HepG2 (cell line): ENCODE data around the gene SMDT1. TPM values are rescaled to one million over a fixed set of nuclear protein-coding genes. Genes with fewer than 3 reads are reported as not detected.

ENCODE experiments used
- AGO1 ChIP-seq: fragments of 200-400 bp; formaldehyde crosslinking; IDR thresholded peaks from 2 replicates; pipeline ENCODE4 v1.6.1; 2017; ENCODE audit warnings: mild to moderate bottlenecking, low read depth, low read length, moderate library complexity; ENCODE audit not compliant: poor library complexity, severe bottlenecking
- BCL3 ChIP-seq: sonication (generic); formaldehyde crosslinking; IDR thresholded peaks from 2 replicates; pipeline ENCODE4 v1.5.1; 2020; ENCODE audit warnings: mild to moderate bottlenecking, missing genetic modification reagents, moderate library complexity
- BORCS8-MEF2B ChIP-seq: sonication (generic); formaldehyde crosslinking; IDR thresholded peaks from 2 replicates; pipeline ENCODE4 v1.8.0; 2022; ENCODE audit warnings: mild to moderate bottlenecking, missing genetic modification reagents
- BRCA1 ChIP-seq: sonication (generic); formaldehyde crosslinking; IDR thresholded peaks from 2 replicates; pipeline ENCODE4 v1.4.0; 2020; ENCODE audit warnings: missing genetic modification reagents
- FOXJ3 ChIP-seq: sonication (generic); formaldehyde crosslinking; IDR thresholded peaks from 2 replicates; pipeline ENCODE4 v1.4.0; 2020; ENCODE audit warnings: missing genetic modification reagents, mild to moderate bottlenecking, borderline replicate concordance
- ISL2 ChIP-seq: sonication (generic); formaldehyde crosslinking; IDR thresholded peaks from 2 replicates; pipeline ENCODE4 v1.5.0; 2020; ENCODE audit warnings: missing genetic modification reagents
- ISX ChIP-seq: sonication (generic); formaldehyde crosslinking; conservative IDR thresholded peaks from 2 replicates; pipeline ENCODE4 v1.5.0; 2020; ENCODE audit warnings: missing genetic modification reagents
- MLLT10 ChIP-seq: sonication (generic); formaldehyde crosslinking; IDR thresholded peaks from 2 replicates; pipeline ENCODE4 v1.4.0; 2020; ENCODE audit warnings: missing genetic modification reagents
- MTF2 ChIP-seq: sonication (generic); formaldehyde crosslinking; IDR thresholded peaks from 2 replicates; pipeline ENCODE4 v1.5.0; 2020; ENCODE audit warnings: missing genetic modification reagents, borderline replicate concordance
- NRL ChIP-seq: sonication (generic); formaldehyde crosslinking; IDR thresholded peaks from 2 replicates; pipeline ENCODE4 v1.5.0; 2020; ENCODE audit warnings: missing genetic modification reagents, mild to moderate bottlenecking, moderate library complexity, borderline replicate concordance
- POLR2G ChIP-seq: fragments of 200-400 bp; formaldehyde crosslinking; IDR thresholded peaks from 2 replicates; pipeline ENCODE4 v1.6.1; 2018; ENCODE audit warnings: mild to moderate bottlenecking, low read depth, low read length, moderate library complexity
- RBAK ChIP-seq: sonication (generic); formaldehyde crosslinking; IDR thresholded peaks from 2 replicates; pipeline ENCODE4 v1.5.1; 2020; ENCODE audit warnings: mild to moderate bottlenecking, missing genetic modification reagents
- SP140L ChIP-seq: sonication (generic); formaldehyde crosslinking; IDR thresholded peaks from 2 replicates; pipeline ENCODE4 v1.4.0; 2020; ENCODE audit warnings: missing genetic modification reagents, borderline replicate concordance
- TCF7 ChIP-seq: sonication (generic); IDR thresholded peaks from 2 replicates; pipeline ENCODE4 v1.6.1; 2016; ENCODE audit warnings: antibody characterized with exemption, low read depth
- U2AF2 ChIP-seq: fragments of 200-400 bp; formaldehyde crosslinking; IDR thresholded peaks from 2 replicates; pipeline ENCODE4 v1.6.1; 2017; ENCODE audit warnings: low read depth, mild to moderate bottlenecking, low read length
- ZGPAT ChIP-seq: IDR thresholded peaks from 2 replicates; pipeline ENCODE4 v1.6.1; 2016; ENCODE audit warnings: mild to moderate bottlenecking
- ZNF256 ChIP-seq: sonication (generic); formaldehyde crosslinking; conservative IDR thresholded peaks from 2 replicates; pipeline ENCODE4 v1.4.0; 2020; ENCODE audit warnings: missing genetic modification reagents
- ZNF460 ChIP-seq: sonication (generic); formaldehyde crosslinking; IDR thresholded peaks from 2 replicates; pipeline ENCODE4 v1.5.1; 2020; ENCODE audit warnings: missing genetic modification reagents, mild to moderate bottlenecking, borderline replicate concordance
- ZNF496 ChIP-seq: sonication (generic); formaldehyde crosslinking; IDR thresholded peaks from 2 replicates; pipeline ENCODE4 v1.8.1; 2023; ENCODE audit warnings: mild to moderate bottlenecking, moderate library complexity, missing genetic modification reagents; ENCODE audit not compliant: insufficient replicate concordance
- ZNF564 ChIP-seq: sonication (generic); formaldehyde crosslinking; IDR thresholded peaks from 2 replicates; pipeline ENCODE4 v1.8.1; 2023; ENCODE audit warnings: mild to moderate bottlenecking, missing genetic modification reagents
- ZNF572 ChIP-seq: sonication (generic); formaldehyde crosslinking; IDR thresholded peaks from 2 replicates; pipeline ENCODE4 v1.5.1; 2020; ENCODE audit warnings: mild to moderate bottlenecking, missing genetic modification reagents
- ZSCAN21 ChIP-seq: sonication (generic); formaldehyde crosslinking; IDR thresholded peaks from 2 replicates; pipeline ENCODE4 v1.8.0; 2022; ENCODE audit warnings: mild to moderate bottlenecking, missing genetic modification reagents, moderate library complexity, borderline replicate concordance
- polyA plus RNA-seq, 8 experiments: library from polyadenylated mRNA; depleted of rRNA in 3 of 8; stranded (reverse) in 7 of 8; unstranded in 1 of 8; fragments of >200 nt; fragmentation: Illumina TruSeq in 4 of 8; extraction: Trizol in 4 of 8; gene quantifications; 2 replicates each; pipeline versions ENCODE4 v1.2.1 to v1.2.3, GENCODE V29; 2011 to 2016; ENCODE audit warnings: low read depth in 4 of 8, missing spikeins in 1 of 8, mixed read lengths in 1 of 8; ENCODE audit not compliant: insufficient read depth in 1 of 8
- total RNA-seq, 5 experiments: library from RNA; depleted of rRNA; stranded (reverse); fragments of >200 nt; fragmentation: Illumina TruSeq; extraction: Trizol; gene quantifications; 2 replicates each; pipeline ENCODE4 v1.2.3, GENCODE V29; 2016; ENCODE audit warnings: low read depth in 1 of 5
- TF ChIP-seq, protein P1 (sequence below): sonication (generic); formaldehyde crosslinking; IDR thresholded peaks from 2 replicates; pipeline ENCODE4 v1.4.0; 2020; ENCODE audit warnings: missing genetic modification reagents, borderline replicate concordance
- TF ChIP-seq, protein P2 (sequence below): sonication (generic); formaldehyde crosslinking; IDR thresholded peaks from 2 replicates; pipeline ENCODE4 v1.4.0; 2020; ENCODE audit warnings: mild to moderate bottlenecking, missing genetic modification reagents, borderline replicate concordance

The SMDT1 gene
- total and polyA plus RNA-seq, 2 of the 13 experiments (the other 11 are each of a cell fraction or from before 2014, with no cell fraction given) = 8.3 to 26.6 TPM

DNA sequence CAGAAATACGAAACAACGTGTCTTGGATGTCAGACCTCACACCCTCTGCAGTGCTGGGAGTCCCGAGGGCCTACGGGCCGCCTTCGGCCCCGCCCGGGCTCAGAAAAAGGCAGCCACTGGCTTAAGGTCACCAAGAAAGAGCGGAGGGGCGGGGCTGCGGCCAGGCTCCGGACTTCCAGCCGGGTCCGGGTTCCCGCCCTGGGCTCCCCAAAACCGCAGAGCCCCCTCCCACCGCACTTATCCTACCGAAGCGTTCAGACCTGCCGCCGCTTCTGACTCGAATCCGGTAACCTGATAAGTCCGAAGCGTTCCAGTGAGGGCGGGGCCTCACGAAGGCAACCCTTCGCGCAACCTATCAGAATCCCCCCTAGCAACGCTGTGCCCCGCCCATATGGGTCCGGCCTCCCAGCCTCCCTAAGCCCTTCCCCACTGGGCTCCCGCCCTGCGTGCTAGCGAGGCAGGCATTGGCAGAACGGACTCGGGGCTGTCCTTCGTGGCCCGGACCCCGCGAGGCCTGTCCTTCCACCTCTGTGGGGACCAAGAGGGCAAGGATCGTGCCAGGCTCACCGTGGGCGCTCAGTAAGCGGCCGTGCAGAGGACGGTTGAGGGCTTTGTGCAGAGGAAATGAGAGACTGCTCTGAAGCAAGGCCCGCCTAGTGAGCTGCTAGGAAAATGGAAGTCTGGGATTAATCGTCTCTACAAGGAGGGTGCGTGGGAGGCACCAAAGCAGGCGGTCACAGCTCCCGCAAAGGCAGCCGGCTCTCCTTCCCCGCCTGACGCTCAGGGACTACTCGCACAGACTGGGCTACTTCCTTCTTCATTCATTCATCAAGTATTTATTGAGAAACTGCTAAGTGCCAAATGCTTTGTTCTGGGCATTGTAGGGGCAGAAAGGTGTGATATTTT, 8.7 kb upstream of the SMDT1 start, which contains the start of gene NAGA (continued):
- TF ChIP-seq NRL (CRISPR knock-in tag) = no peak; the same call in 1 of the 2 replicates
- no peak for TF ChIP-seq U2AF2
- TF ChIP-seq, protein P1, sequence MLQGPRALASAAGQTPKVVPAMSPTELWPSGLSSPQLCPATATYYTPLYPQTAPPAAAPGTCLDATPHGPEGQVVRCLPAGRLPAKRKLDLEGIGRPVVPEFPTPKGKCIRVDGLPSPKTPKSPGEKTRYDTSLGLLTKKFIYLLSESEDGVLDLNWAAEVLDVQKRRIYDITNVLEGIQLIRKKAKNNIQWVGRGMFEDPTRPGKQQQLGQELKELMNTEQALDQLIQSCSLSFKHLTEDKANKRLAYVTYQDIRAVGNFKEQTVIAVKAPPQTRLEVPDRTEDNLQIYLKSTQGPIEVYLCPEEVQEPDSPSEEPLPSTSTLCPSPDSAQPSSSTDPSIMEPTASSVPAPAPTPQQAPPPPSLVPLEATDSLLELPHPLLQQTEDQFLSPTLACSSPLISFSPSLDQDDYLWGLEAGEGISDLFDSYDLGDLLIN = no peak
- no peak for TF ChIP-seq TCF7
- TF ChIP-seq ZNF564 = peak; percentile 84; the same call in 1 of the 2 replicates
- no peak for TF ChIP-seq MLLT10 (CRISPR knock-in tag)
- TF ChIP-seq ZNF496 = no peak
- peak; percentile 96 for TF ChIP-seq BORCS8-MEF2B (CRISPR knock-in tag)
- TF ChIP-seq ZNF572 (CRISPR knock-in tag) = peak; percentile 59; the same call in 1 of the 2 replicates
- TF ChIP-seq SP140L (CRISPR knock-in tag) = no peak
- peak; percentile 56; the same call in 1 of the 2 replicates for TF ChIP-seq ZGPAT (CRISPR knock-in tag)
- peak; percentile 94 for TF ChIP-seq BCL3
- TF ChIP-seq RBAK (CRISPR knock-in tag) = no peak
- TF ChIP-seq ISL2 = 0 out of 2 replicates have a peak, but pooled peaks have one; percentile 44
- peak; percentile 25; the same call in 1 of the 2 replicates for TF ChIP-seq ZNF460 (CRISPR knock-in tag)
- peak; percentile 90 for TF ChIP-seq ZNF256 (CRISPR knock-in tag)
- TF ChIP-seq AGO1 = peak; percentile 78
- TF ChIP-seq BRCA1 (CRISPR knock-in tag) = no peak
- no peak for TF ChIP-seq FOXJ3
- peak; percentile 87 for TF ChIP-seq POLR2G
- TF ChIP-seq ZSCAN21 (CRISPR knock-in tag) = peak; percentile 82; the same call in 1 of the 2 replicates
- TF ChIP-seq, protein P2, sequence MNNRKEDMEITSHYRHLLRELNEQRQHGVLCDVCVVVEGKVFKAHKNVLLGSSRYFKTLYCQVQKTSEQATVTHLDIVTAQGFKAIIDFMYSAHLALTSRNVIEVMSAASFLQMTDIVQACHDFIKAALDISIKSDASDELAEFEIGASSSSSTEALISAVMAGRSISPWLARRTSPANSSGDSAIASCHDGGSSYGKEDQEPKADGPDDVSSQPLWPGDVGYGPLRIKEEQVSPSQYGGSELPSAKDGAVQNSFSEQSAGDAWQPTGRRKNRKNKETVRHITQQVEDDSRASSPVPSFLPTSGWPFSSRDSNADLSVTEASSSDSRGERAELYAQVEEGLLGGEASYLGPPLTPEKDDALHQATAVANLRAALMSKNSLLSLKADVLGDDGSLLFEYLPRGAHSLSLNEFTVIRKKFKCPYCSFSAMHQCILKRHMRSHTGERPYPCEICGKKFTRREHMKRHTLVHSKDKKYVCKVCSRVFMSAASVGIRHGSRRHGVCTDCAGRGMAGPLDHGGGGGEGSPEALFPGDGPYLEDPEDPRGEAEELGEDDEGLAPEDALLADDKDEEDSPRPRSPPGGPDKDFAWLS (CRISPR knock-in tag) = no peak
- TF ChIP-seq ISX (CRISPR knock-in tag) = no peak
- no peak for TF ChIP-seq MTF2
